ENCODE measurements around the gene KRTAP10-10.
"Not testable (repeated sequence)": the region's sequence is repeated elsewhere in the genome, so short reads cannot be mapped to it uniquely, and the experiment has no call there.

KRTAP10-10 gene

DNA sequence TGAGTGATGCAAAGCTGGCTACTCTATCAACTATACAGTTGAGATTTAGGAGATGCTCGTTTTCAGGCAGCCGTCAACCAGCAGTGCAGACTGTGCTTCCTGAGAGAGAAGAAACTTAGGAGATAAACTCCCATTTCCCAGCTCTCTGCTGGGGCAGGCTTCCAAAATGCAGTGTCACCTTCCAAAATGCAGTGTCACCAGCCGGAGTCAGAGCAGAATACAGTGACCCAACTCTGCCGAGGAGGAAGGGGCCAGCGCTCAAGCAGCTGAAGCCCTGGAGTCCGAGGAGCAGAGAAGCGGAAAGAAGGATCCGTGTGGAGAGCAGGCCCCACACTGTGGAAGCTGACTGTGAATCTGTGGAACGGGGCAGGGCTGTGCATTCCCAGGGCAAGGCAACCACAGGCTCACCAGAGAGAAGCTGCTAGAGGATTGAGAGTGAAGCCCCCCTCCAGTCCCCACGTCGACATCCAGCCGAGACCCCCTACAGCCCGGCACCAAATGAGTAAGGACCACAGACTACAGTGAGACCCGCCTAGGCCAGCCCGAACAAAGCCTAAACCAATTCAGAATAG, 45.5 kb downstream of the KRTAP10-10 start:
- Histone ChIP-seq H3K27me3 (peaks cover 20% of the 10 kb centered on the region), H3K9me3 (no peaks in the 10 kb centered on the region), H3K36me3 (no peaks in the 10 kb centered on the region), H3K27ac (no peak overlapping the region), H3K4me1 (ENCODE audit: control insufficient read depth in 1 of 2, insufficient read depth in 1 of 2, low read depth in 1 of 2, low read length in 1 of 2) (no peaks in the 10 kb centered on the region), H3K4me3 (ENCODE audit: low read depth in 1 of 2, low read length in 1 of 2) (no peak overlapping the region)
- TF ChIP-seq, protein P1, sequence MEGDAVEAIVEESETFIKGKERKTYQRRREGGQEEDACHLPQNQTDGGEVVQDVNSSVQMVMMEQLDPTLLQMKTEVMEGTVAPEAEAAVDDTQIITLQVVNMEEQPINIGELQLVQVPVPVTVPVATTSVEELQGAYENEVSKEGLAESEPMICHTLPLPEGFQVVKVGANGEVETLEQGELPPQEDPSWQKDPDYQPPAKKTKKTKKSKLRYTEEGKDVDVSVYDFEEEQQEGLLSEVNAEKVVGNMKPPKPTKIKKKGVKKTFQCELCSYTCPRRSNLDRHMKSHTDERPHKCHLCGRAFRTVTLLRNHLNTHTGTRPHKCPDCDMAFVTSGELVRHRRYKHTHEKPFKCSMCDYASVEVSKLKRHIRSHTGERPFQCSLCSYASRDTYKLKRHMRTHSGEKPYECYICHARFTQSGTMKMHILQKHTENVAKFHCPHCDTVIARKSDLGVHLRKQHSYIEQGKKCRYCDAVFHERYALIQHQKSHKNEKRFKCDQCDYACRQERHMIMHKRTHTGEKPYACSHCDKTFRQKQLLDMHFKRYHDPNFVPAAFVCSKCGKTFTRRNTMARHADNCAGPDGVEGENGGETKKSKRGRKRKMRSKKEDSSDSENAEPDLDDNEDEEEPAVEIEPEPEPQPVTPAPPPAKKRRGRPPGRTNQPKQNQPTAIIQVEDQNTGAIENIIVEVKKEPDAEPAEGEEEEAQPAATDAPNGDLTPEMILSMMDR (IDR thresholded peaks at IDR 0.05): no peak

DNA sequence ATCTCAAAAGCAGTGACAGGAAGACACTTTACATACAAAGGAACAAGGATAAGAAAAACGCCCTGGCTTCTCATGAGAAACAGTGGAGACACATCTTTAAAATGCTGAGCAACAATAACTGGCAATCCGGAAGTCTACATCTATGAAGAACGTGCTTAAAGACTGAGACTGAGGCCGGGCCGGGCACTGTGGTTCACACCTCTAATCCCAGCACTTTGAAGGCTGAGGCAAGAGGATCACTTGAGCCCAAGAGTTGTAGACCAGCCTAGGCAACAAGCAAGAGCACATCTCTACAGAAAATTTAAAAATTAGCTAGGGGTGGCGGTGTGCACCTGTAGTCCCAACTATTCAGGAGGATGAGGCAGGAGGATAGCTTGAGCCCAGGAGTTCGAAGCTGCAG, 46.9 kb downstream of the KRTAP10-10 start:
- H3K36me3 ChIP-seq: no peaks in the 10 kb centered on the region
- TF ChIP-seq, protein P1 (IDR thresholded peaks at IDR 0.05): no peak
- no peak overlapping the region for H3K4me3 ChIP-seq (ENCODE audit: low read depth in 1 of 2, low read length in 1 of 2)
- H3K4me1 ChIP-seq (ENCODE audit: control insufficient read depth in 1 of 2, insufficient read depth in 1 of 2, low read depth in 1 of 2, low read length in 1 of 2): no peaks in the 10 kb centered on the region
- no peak overlapping the region for H3K27ac ChIP-seq
- H3K27me3 ChIP-seq: peaks cover 21% of the 10 kb centered on the region
- no peaks in the 10 kb centered on the region for H3K9me3 ChIP-seq

DNA sequence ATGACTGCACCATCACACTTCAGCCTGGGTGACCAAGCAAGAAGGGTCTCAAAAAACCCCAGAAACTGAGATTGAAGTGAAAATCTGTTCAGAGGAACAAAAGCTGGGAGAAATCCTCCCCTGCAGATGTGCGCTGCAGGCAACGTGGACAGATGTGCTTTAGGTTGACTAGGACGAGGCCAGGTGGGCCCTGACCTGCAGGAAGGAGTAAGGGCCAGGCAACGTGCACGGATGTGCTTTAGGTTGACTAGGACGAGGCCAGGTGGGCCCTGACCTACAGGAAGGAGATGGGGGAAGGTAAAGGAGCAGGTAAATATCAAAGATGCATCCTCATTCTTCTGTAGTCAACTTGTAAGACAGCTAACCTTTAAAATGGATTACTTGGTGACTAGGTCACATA, 47.3 kb downstream of the KRTAP10-10 start:
- no peaks in the 10 kb centered on the region for H3K9me3 ChIP-seq
- no peaks in the 10 kb centered on the region for H3K36me3 ChIP-seq
- TF ChIP-seq, protein P1 (IDR thresholded peaks at IDR 0.05): no peak
- no peaks in the 10 kb centered on the region for H3K4me1 ChIP-seq (ENCODE audit: control insufficient read depth in 1 of 2, insufficient read depth in 1 of 2, low read depth in 1 of 2, low read length in 1 of 2)
- no peak overlapping the region for H3K4me3 ChIP-seq (ENCODE audit: low read depth in 1 of 2, low read length in 1 of 2)
- no peak overlapping the region for H3K27ac ChIP-seq
- peaks cover 21% of the 10 kb centered on the region for H3K27me3 ChIP-seq

DNA sequence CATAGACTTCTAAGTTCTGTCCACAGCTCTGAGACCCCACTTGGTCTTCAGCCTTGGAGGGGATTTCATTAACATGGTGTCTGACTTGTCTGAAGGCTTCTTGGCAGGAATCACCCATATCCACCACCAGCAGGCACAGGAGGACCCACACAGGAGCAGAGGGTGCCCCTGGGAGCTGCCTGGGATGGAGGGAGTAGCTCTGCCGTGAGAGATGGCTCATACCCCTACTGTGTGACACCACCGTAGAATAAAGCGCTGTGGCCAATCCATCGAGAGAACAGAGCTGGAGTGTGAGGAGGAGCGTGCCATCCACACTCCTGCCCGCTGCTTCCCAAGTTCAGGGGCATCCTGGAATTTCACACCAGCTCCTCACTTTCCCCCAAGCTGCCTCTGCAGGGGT, 47.9 kb downstream of the KRTAP10-10 start:
- not testable (repeated sequence) for H3K9me3 ChIP-seq; H3K4me1 ChIP-seq (ENCODE audit: control insufficient read depth in 1 of 2, insufficient read depth in 1 of 2, low read depth in 1 of 2, low read length in 1 of 2); H3K36me3 ChIP-seq; H3K27ac ChIP-seq; H3K4me3 ChIP-seq (ENCODE audit: low read depth in 1 of 2, low read length in 1 of 2)
- peaks cover 25% of the 10 kb centered on the region for H3K27me3 ChIP-seq

DNA sequence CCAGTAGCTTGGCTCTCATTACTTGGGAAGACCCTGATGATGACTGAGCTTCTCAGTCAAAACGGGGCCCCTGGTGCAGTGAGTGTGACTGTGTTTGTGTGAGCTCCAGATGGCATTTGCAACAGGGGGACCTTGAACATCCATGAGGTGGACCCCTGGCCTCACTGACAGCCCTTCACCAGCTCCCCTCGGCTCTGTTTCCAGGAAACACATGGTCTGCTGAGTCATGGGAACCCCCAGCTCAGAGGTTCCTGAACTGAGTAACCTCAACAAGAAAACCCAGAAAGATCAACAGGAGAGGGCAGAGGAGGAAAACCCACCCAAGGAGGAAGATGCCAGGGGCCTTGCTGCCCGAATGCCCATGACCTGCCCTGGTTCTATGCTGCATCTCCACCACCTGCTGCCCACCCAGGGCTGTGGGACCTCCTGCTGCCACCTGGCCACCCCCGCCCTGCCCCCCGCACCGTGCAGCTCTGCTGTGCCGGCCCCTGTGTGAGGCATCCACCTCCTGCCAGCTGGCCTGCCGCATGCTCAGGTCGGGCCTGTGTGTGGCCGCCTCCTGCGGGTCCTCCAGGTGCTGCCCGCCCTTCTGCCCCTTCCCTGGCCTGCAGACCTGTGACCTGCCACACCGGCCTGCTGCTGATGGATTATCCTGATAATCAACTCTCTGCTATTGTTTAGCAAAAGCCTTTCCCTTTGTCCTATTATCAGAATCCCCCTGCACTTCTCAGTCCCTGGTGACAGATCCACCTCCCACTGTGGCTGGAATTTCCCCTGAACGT, 49.0 kb downstream of the KRTAP10-10 start:
- H3K27ac ChIP-seq: no peak overlapping the region
- TF ChIP-seq, protein P1 (IDR thresholded peaks at IDR 0.05): no peak
- no peaks in the 10 kb centered on the region for H3K4me1 ChIP-seq (ENCODE audit: control insufficient read depth in 1 of 2, insufficient read depth in 1 of 2, low read depth in 1 of 2, low read length in 1 of 2)
- H3K4me3 ChIP-seq (ENCODE audit: low read depth in 1 of 2, low read length in 1 of 2): no peak overlapping the region
- peaks cover 36% of the 10 kb centered on the region for H3K27me3 ChIP-seq
- H3K36me3 ChIP-seq: no peaks in the 10 kb centered on the region
- no peaks in the 10 kb centered on the region for H3K9me3 ChIP-seq

GRCh38 chr21:44686843-44687561, 49.8 kb downstream of the KRTAP10-10 start:
- no peaks in the 10 kb centered on the region for H3K9me3 ChIP-seq
- no peaks in the 10 kb centered on the region for H3K36me3 ChIP-seq
- H3K27ac ChIP-seq: no peak overlapping the region
- H3K27me3 ChIP-seq: peaks cover 38% of the 10 kb centered on the region
- no peak overlapping the region for H3K4me3 ChIP-seq (ENCODE audit: low read depth in 1 of 2, low read length in 1 of 2)
- no peaks in the 10 kb centered on the region for H3K4me1 ChIP-seq (ENCODE audit: control insufficient read depth in 1 of 2, insufficient read depth in 1 of 2, low read depth in 1 of 2, low read length in 1 of 2)
- TF ChIP-seq, protein P1 (IDR thresholded peaks at IDR 0.05): no peak
